H1 (cell line): ENCODE results near the gene RPIA.

Experiments used
- EZH2 ChIP-seq: fragments of 200-600 bp; sonication (generic); IDR thresholded peaks from 2 replicates; pipeline ENCODE4 v1.7.1; 2012; ENCODE audit warnings: low read depth, mild to moderate bottlenecking, moderate library complexity, low read length, inconsistent platforms; ENCODE audit not compliant: severe bottlenecking
- POLR2AphosphoS5 ChIP-seq: IDR thresholded peaks from 2 replicates; pipeline ENCODE4 v1.6.1; 2011; ENCODE audit warnings: low read depth, low read length
- RAD21 ChIP-seq, 2 experiments: IDR thresholded peaks in 1 of 2; conservative IDR thresholded peaks in 1 of 2; 2 replicates each; pipeline ENCODE4 v1.6.1; 2011; ENCODE audit warnings: low read depth in 2 of 2, low read length in 2 of 2, improper control_type of control experiment in 1 of 2, inconsistent platforms in 1 of 2, mild to moderate bottlenecking in 1 of 2, moderate library complexity in 1 of 2
- RBBP5 ChIP-seq: IDR thresholded peaks from 2 replicates; pipeline ENCODE4 v1.7.1; 2012; ENCODE audit warnings: low read depth, mild to moderate bottlenecking, inconsistent platforms, low read length, moderate library complexity, borderline replicate concordance
- SP1 ChIP-seq: IDR thresholded peaks from 2 replicates; pipeline ENCODE4 v1.6.1; 2011; ENCODE audit warnings: low read depth, low read length
- TF ChIP-seq, protein P1 (sequence below): IDR thresholded peaks from 2 replicates; pipeline ENCODE4 v1.6.1; 2012; ENCODE audit warnings: inconsistent platforms
- TF ChIP-seq, protein P2 (sequence below): IDR thresholded peaks from 2 replicates; pipeline ENCODE4 v1.6.1; 2011; ENCODE audit warnings: low read length, improper control_type of control experiment

DNA sequence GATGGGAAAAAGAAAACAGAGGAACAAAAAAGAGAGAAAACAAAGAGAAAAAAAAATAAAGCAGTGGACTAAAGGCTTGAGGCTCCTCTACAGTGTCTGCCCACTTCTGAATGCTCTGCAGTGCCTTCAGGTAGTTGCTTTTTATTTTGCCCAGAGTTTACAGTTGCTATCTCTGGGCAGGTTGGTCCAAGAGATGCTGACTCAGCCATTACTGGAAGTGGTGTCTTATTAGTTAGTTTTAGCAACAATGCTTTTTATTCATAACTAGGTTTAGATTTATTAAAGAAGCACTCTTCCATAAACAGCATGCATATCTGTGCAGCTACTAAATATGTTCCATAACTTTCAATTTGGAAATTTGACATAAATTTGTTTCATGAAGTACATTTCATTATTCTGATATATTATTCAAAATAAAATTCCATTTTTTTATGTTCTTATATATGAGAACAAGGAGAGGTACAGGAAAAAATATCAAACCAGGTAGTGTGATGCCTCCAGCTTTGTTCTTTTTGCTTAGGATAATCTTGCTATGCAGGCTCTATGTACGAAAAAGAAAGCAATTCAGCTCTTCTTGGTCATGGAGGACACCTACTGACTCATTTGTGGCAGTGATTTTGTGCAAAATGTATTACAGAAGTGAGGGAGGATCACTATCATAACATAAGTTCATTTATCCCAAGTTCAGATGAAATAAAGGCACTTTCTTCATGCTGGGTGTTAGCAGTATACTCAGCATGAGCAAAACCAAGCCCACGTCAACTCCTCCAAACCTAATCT is 69.5 kb downstream of the RPIA start:
- TF ChIP-seq, protein P1, sequence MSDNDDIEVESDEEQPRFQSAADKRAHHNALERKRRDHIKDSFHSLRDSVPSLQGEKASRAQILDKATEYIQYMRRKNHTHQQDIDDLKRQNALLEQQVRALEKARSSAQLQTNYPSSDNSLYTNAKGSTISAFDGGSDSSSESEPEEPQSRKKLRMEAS: no peak
- TF ChIP-seq SP1 (no peak), RBBP5 (no peak), EZH2 (no peak), POLR2AphosphoS5 (no peak), RAD21 (IDR thresholded peaks at IDR 0.05 in 1 of 2, conservative IDR thresholded peaks at IDR 0.05 in 1 of 2; ENCODE audit: low read depth in 2 of 2, low read length in 2 of 2) (no peak)
- TF ChIP-seq, protein P2, sequence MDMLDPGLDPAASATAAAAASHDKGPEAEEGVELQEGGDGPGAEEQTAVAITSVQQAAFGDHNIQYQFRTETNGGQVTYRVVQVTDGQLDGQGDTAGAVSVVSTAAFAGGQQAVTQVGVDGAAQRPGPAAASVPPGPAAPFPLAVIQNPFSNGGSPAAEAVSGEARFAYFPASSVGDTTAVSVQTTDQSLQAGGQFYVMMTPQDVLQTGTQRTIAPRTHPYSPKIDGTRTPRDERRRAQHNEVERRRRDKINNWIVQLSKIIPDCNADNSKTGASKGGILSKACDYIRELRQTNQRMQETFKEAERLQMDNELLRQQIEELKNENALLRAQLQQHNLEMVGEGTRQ: no peak
